ENCODE measurements around the gene MAP2.
"Not testable (repeated sequence)": the region's sequence is repeated elsewhere in the genome, so short reads cannot be mapped to it uniquely, and the experiment has no call there.

MAP2 gene

GRCh38 chr2:209473930-209474419, 50.1 kb downstream of the MAP2 start:
- no peak for DNase-seq (ENCODE audit: low read depth)

- DNase-seq (ENCODE audit: low read depth): no peak
These were observed 51.1 kb downstream of the MAP2 start for GRCh38 chr2:209474960-209475359.

- DNase-seq (ENCODE audit: low read depth): no peak
These were observed 52.7 kb downstream of the MAP2 start for GRCh38 chr2:209476367-209477208.

- DNase-seq (ENCODE audit: low read depth): not testable (repeated sequence)
These were observed 68.4 kb downstream of the MAP2 start for GRCh38 chr2:209492296-209492695.

GRCh38 chr2:209495068-209495620, 71.3 kb downstream of the MAP2 start:
- DNase-seq (ENCODE audit: low read depth): not testable (repeated sequence)

- no peak for DNase-seq (ENCODE audit: low read depth)
These were observed 72.2 kb downstream of the MAP2 start for GRCh38 chr2:209495855-209496585.

- no peak for DNase-seq (ENCODE audit: low read depth)
These were observed 72.7 kb downstream of the MAP2 start for GRCh38 chr2:209496586-209496982.

GRCh38 chr2:209498614-209499013, 74.8 kb downstream of the MAP2 start:
- DNase-seq (ENCODE audit: low read depth): no peak

- DNase-seq (ENCODE audit: low read depth): no peak
These were observed 75.2 kb downstream of the MAP2 start for GRCh38 chr2:209499069-209499468.

- no peak for DNase-seq (ENCODE audit: low read depth)
These were observed 77.7 kb downstream of the MAP2 start for GRCh38 chr2:209501579-209501978.

GRCh38 chr2:209505410-209505809, 81.6 kb downstream of the MAP2 start:
- no peak for DNase-seq (ENCODE audit: low read depth)

GRCh38 chr2:209508255-209508654, 84.4 kb downstream of the MAP2 start:
- no peak for DNase-seq (ENCODE audit: low read depth)

- DNase-seq (ENCODE audit: low read depth): no peak
These were observed 87.8 kb downstream of the MAP2 start for GRCh38 chr2:209511637-209512036.

GRCh38 chr2:209512971-209513370, 89.1 kb downstream of the MAP2 start:
- no peak for DNase-seq (ENCODE audit: low read depth)

- no peak for DNase-seq (ENCODE audit: low read depth)
These were observed 93.6 kb downstream of the MAP2 start for GRCh38 chr2:209517436-209517835.

GRCh38 chr2:209519271-209519670, 95.4 kb downstream of the MAP2 start:
- DNase-seq (ENCODE audit: low read depth): no peak

- no peak for DNase-seq (ENCODE audit: low read depth)
These were observed 96.1 kb downstream of the MAP2 start for GRCh38 chr2:209519906-209520305.

- DNase-seq (ENCODE audit: low read depth): no peak
These were observed 99.3 kb downstream of the MAP2 start for GRCh38 chr2:209523041-209523740.

GRCh38 chr2:209523867-209524266, 100.0 kb downstream of the MAP2 start:
- no peak for DNase-seq (ENCODE audit: low read depth)

- no peak for DNase-seq (ENCODE audit: low read depth)
These were observed 101.5 kb downstream of the MAP2 start for GRCh38 chr2:209525331-209525730.

GRCh38 chr2:209525834-209526281, 102.0 kb downstream of the MAP2 start:
- no peak for DNase-seq (ENCODE audit: low read depth)

- no peak for DNase-seq (ENCODE audit: low read depth)
These were observed 102.7 kb downstream of the MAP2 start for GRCh38 chr2:209526561-209526960.

All from stimulated activated CD8-positive, alpha-beta memory T cell treated with anti-CD3 and anti-CD28 coated beads, Interleukin-15, amount 100 ng/mL, for 24 hours (primary cell).